Choroid plexus epithelial cell (primary cell): ENCODE measurements around the gene PLPP4.

Experiments used
- DNase-seq: peaks from one replicate; pipeline ENCODE4 v3.0.0-alpha.2; 2010; ENCODE audit warnings: low read depth
- H3K4me3 ChIP-seq: 2 replicates; pipeline ENCODE4 v1.5.1; 2011; ENCODE audit warnings: low read depth, mild to moderate bottlenecking, control low read depth, low read length, moderate library complexity
- TF ChIP-seq, protein P1 (sequence below): conservative IDR thresholded peaks from 2 replicates; pipeline ENCODE4 v1.5.1; 2011; ENCODE audit warnings: low read depth, mild to moderate bottlenecking, control low read depth, inconsistent platforms, low read length, moderate library complexity

PLPP4 gene

DNA sequence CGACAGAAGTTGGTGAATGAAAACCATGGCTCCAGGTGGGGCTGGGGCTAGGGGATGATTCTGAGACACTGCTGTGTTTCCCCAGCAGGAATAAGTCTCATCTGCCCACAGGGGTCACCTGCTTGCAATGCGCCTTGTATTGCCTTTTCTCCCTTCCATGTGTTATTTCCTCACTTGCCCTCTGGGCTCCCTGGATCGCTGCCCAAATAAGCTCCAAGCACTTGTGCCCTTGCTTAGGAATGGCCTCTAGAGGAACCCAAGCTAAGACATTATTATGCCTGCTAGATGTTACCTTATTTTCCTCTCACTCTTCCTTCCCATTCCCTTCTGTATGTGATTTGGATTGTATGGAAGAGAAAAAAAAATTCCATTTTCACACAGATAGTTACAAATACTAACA is 24.8 kb upstream of the PLPP4 start:
- H3K4me3 ChIP-seq = no peak overlapping the region
- peak; percentile 47 for DNase-seq
- TF ChIP-seq, protein P1, sequence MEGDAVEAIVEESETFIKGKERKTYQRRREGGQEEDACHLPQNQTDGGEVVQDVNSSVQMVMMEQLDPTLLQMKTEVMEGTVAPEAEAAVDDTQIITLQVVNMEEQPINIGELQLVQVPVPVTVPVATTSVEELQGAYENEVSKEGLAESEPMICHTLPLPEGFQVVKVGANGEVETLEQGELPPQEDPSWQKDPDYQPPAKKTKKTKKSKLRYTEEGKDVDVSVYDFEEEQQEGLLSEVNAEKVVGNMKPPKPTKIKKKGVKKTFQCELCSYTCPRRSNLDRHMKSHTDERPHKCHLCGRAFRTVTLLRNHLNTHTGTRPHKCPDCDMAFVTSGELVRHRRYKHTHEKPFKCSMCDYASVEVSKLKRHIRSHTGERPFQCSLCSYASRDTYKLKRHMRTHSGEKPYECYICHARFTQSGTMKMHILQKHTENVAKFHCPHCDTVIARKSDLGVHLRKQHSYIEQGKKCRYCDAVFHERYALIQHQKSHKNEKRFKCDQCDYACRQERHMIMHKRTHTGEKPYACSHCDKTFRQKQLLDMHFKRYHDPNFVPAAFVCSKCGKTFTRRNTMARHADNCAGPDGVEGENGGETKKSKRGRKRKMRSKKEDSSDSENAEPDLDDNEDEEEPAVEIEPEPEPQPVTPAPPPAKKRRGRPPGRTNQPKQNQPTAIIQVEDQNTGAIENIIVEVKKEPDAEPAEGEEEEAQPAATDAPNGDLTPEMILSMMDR = no peak

DNA sequence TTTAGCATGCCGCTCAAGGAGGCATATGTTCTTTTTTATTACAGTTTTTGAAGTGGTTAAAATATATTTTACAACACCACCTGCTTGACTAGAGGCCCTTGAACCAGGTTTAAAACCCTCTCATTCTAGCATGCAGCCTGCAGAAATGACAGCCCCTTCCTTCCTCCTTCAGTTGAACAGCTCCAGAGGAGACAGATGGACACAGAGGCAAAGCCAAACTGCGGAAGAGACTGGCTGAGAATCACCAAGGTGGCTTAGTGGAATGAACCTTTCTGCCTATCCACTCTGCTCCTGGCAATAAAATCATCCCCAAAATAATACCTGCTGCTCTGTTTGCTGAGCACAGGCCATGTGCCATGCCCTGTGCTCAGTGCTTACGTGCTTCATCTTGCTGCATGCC is 23.9 kb upstream of the PLPP4 start:
- no peak for DNase-seq
- H3K4me3 ChIP-seq = no peak overlapping the region
- TF ChIP-seq, protein P1 = no peak

DNA sequence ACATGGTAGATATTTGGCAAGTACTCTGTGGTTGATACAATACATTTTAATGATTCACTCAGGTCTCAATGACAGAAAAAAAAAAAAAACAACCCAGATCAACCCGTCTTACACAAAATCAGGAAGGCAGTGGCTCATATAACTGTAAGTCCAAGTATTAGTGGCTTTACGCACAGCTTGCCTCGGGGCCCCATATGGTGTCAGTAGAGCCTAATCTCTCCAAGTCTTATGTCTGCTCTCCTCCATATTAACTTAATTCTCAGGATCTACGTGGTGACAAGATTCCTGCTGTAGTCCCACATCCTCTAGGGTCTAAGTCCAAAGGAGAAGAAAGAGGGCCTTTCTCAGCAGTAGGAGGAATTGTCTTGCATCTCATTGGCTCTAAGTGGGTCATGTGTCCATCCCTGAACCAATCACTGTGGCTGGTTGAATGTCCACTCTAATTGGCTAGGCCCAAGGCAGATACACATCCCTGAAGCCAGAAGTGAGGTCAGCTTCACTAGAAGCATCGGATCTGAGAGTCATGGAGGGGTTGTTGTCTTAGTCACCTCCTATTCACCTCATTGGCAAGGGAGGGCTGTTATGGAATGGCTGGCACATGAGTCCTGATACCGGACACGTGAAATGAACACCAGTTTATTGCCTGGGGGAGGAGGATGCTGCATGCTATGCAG is 20.5 kb upstream of the PLPP4 start:
- H3K4me3 ChIP-seq = no peak overlapping the region
- TF ChIP-seq, protein P1 = peak; percentile 51
- DNase-seq = peak; percentile 48

DNA sequence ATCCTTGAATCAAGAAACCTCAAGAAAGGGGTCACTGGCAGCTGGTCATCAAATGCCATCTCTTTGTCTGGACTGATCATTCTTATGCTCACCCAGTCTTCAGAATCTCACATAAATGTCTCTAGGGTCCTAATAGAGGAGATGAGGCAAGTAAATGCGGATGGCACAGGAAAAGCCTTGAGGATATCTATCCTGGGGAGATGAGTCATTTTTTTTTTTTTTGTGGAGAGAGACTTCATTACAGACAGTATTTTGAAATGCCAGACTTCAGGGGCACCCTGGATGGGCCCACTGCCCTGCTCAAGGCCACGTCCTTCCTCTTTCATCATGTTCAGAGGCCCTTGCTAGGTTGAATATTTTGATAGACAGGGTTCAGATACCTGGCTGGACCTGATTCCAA is 19.5 kb upstream of the PLPP4 start:
- no peak overlapping the region for H3K4me3 ChIP-seq
- TF ChIP-seq, protein P1 = no peak
- no peak for DNase-seq

DNA sequence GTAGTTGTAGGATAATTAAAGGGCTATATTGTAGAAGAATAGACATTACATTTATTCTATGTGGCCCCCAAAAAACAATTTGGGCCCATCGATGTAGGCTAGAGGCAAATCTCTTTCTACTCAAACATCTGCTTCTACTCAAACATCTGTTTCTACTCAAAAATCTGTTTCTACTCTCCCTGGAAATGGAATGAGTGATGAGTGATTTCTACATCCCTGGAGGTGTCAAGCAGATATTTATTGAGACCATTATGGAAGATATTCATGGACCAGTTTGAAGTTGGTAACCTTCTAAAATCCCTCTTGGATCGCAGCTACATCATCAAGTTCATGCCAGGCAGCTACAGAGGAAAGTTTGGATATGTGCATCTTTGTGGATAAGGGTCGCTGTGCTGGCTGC is 5.1 kb upstream of the PLPP4 start:
- no peak for DNase-seq
- TF ChIP-seq, protein P1 = no peak

DNA sequence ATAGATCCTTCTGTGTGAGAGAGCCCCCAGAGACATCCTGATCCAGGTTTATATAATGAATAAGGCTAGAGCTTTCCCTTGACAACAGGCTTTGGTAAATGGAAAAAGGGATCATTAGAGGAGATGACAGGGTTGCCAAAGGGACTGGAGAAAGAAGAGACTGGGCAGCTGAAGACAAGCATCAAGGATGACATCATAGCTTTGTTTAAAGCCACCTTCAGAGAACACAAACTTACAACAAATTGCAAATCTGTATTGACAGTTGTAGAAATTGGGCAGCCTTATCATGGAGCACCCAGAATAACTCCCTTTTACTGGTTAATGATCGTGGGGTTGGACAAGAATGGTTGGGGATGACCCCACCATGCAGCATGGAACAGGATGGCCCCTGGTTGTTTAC is 3.7 kb upstream of the PLPP4 start:
- H3K4me3 ChIP-seq = no peak overlapping the region
- DNase-seq = no peak
- TF ChIP-seq, protein P1 = no peak

More for the DNA sequence above, 5.1 kb upstream of the PLPP4 start:
- no peak overlapping the region for H3K4me3 ChIP-seq

DNA sequence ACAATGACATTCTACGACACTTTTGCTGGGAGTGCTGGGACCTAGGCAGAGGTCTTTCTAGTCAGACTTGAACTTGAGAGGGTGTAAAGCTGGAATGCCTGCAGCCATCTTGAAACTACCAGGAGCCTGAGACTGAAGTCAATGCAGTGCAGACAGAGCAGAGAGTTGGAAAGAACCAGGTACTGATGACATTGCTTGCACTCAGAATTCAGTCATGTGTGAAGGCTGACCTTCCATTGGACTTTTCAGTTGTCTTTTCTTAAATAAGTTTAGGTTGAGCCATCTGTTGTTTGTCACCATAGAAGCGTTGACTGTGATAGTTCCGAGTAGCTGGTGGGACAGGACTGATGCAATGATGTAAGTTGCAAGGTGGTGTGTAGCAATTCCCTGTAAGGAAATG is 3.1 kb upstream of the PLPP4 start:
- no peak overlapping the region for H3K4me3 ChIP-seq
- DNase-seq = no peak
- TF ChIP-seq, protein P1 = no peak
